ENCODE measurements around the gene EVI5.

EVI5 gene

GRCh38 chr1:92505015-92505692 lies 279.8 kb downstream of the EVI5 start:
- FAIRE-seq (no peak), DNase-seq (ENCODE audit: insufficient read length, low spot score) (no peak)
- TF ChIP-seq CTCF (IDR thresholded peaks at IDR 0.05; ENCODE audit: insufficient read depth, missing control alignments), result no peak

GRCh38 chr1:92504291-92505014 lies 280.5 kb downstream of the EVI5 start:
- no peak for DNase-seq (ENCODE audit: insufficient read length, low spot score)

GRCh38 chr1:92503926-92504285 lies 281.0 kb downstream of the EVI5 start:
- no peak for FAIRE-seq
- TF ChIP-seq CTCF (IDR thresholded peaks at IDR 0.05; ENCODE audit: insufficient read depth, missing control alignments), result no peak
- DNase-seq (ENCODE audit: insufficient read length, low spot score), result no peak

More at GRCh38 chr1:92504291-92505014, 280.5 kb downstream of the EVI5 start:
- TF ChIP-seq CTCF (IDR thresholded peaks at IDR 0.05; ENCODE audit: insufficient read depth, missing control alignments), result no peak
- FAIRE-seq, result no peak

- TF ChIP-seq CTCF (IDR thresholded peaks at IDR 0.05; ENCODE audit: insufficient read depth, missing control alignments), result no peak
- no peak for DNase-seq (ENCODE audit: insufficient read length, low spot score)
- FAIRE-seq, result no peak
Measured at GRCh38 chr1:92503043-92503925, 281.6 kb downstream of the EVI5 start.

GRCh38 chr1:92502247-92502646 lies 282.7 kb downstream of the EVI5 start:
- FAIRE-seq (no peak), DNase-seq (ENCODE audit: insufficient read length, low spot score) (no peak)
- no peak for TF ChIP-seq CTCF (IDR thresholded peaks at IDR 0.05; ENCODE audit: insufficient read depth, missing control alignments)

- DNase-seq (ENCODE audit: insufficient read length, low spot score) (no peak), FAIRE-seq (no peak)
- no peak for TF ChIP-seq CTCF (IDR thresholded peaks at IDR 0.05; ENCODE audit: insufficient read depth, missing control alignments)
Measured at GRCh38 chr1:92500552-92500951, 284.4 kb downstream of the EVI5 start.

All from D721Med (cell line).